GM19397 (cell line): ENCODE results near the gene MAPKAP1.

Source experiments
- ATAC-seq: cut with Tn5 transposase; IDR thresholded peaks from one replicate; pipeline ENCODE4 v1.9.1; 2021; ENCODE audit warnings: mild to moderate bottlenecking, moderate library complexity; ENCODE audit not compliant: unreplicated experiment

The MAPKAP1 gene

GRCh38 chr9:125463926-125464325, 243.1 kb downstream of the MAPKAP1 start:
- ATAC-seq, result no peak

DNA sequence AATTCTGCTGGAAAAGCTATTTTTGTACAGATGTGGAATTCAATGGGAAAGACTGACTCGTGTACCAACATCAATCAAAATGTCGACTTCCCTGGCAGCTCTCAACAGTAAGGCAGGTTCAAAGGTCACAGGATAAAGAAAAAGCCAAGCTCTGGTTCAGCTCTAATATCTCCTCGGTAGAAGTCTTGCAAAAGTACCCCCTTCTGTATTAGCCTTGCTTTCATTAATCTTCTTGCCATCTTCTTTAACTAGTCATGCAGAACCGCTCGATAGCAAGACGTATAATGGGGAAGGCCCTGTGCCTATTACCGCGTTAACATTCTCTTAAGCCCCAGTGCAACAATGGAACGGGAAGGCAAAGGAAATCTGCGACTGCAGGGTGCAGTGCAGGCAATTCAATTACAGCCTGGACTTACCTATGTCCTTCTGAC, 244.1 kb downstream of the MAPKAP1 start:
- no peak for ATAC-seq

DNA sequence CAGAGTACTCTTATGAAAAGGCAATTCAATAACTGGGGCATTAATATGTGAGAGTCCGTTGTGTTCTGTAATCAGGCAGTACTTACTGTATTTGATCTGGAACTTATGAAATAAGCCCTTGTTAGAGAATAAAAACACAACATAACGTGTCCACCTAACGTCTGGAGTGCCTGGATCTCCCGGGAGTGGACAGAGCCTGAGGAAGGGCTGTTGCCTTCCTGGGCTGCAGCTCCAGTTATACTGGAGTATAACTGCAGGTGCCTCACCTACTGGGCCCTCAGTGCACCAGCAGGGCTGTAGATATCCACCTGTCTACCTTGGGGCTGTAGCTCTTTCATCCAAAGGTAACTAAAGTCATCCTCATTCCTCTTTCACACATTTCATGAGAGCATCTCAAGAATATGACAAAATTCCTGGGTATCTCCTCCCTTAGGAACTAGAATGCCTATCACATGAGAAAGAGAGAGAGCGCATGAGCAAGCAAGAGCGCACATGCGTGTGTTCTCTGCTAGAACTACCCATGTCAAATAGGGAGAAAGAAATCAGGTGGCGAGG, 245.3 kb downstream of the MAPKAP1 start:
- no peak for ATAC-seq

DNA sequence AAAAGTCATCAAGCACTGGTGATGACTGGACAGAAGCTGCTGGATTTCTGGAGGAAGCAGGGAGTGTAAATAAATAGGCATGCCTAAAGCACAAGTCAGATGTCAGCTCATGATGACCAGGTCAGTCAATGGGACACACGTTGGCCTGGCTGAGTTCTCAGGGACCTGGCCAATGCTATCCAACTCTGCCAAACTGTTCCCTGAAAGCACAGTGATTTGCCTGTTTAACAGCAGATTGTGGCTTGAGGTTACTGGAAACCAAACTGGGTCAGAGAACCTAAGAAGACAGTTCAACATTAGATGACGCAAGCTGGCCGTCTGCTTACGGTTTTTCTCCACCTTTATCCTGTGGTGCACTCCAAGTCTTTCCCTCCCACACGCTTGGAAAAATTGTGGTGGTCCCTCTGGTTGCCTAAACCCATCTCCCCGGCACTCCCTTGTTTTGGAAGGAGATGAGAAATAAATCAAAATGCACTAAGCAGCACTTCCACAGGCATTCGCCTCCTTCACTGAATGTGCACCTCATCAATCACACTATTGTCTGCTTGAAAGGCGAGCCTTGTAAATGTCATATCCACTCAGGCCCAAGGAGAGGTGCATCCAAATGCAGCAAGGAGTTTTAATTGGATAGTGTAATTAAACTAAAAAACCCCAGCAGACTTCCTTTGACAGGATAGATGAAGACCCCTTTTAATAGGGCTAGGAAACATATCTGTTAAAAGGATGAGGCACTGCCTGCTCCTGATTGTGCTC, 245.9 kb downstream of the MAPKAP1 start:
- ATAC-seq, result no peak

DNA sequence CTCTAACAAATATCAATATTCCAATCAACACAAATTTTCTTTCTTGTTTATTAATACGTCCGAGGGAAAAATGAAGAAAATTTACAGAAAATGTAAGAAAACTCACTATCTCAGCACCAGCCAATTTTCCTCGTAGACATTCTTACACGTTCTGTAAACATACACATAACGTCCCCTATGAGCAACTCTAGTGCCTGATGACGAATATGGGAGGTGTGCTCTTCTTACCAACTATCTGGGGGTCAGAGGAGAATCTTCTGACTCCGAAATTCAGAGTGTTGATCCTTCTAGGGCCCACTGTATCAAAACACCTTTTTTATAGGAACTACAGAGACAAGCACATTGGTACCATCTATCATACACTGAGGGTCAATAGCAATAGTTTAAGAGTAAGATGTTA, 246.7 kb downstream of the MAPKAP1 start:
- ATAC-seq, result no peak

DNA sequence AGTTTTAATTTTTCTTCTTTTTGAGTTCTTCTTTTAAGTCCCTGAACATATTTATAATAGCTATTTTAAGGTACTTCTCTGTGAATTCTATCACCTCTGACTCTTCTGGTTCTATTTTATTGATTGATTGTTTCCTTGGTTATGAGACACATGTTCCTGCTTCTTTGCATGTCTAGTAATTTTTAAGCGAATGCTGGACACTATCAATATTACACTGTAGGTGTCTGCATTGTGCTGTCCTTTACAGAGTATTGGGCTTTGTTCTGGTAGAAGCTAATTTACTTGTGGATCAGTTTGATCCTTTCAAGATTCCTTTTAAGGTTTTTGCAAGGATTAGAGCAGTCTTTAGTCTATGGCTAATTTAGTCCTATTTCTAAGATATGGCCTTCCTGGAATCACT, 249.7 kb downstream of the MAPKAP1 start:
- no peak for ATAC-seq

DNA sequence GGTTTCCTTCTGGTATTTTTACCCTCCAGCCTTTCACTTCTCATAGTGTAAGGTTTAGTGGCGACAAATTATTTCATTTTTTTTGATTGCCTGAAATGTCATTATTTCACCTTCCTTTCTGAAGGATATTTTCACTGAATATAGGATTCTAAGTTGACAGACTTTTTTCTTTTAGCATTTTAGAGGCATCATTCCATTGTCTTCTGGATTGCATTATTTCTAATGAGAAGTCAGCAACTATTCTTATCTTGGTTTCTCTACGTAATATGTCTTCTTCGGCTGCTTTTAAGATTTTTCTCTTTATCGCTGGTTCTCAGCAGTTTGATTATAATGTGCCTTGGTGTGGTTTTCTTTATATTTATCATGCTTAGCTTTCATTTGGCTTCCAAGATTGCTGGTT, 251.1 kb downstream of the MAPKAP1 start:
- no peak for ATAC-seq

GRCh38 chr9:125455132-125455531, 251.9 kb downstream of the MAPKAP1 start:
- no peak for ATAC-seq

DNA sequence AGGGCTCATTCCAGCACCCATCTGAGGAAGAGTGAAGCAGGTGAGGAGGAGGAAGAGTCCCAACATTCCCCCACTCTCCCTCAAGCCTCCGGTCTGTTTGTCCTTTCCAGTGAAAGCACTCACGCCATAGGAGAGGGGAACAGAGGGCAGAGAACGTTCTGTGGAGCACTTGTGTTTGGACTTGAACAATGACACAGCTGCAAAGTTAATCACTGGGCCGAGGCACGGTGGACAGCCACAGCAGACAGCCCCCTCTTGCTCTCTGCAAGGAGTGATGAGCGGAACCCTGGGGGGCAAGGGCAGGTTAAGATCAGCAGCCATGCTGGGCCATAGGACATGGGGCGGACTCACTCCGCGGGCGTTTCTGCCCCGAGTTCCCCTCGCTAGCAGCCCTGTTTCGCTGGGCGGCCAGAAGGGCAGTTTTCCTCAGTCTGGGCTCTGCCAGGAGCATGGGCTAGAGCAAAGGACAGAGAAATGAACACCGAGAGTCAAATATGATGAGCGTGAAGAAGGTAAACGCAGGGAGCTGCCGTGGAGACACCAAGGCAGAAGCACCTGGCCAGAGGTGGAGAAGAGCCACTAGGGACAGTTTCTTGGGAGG, 259.7 kb downstream of the MAPKAP1 start:
- ATAC-seq, result no peak

GRCh38 chr9:125446561-125447094, 260.4 kb downstream of the MAPKAP1 start:
- ATAC-seq, result peak; percentile 94

DNA sequence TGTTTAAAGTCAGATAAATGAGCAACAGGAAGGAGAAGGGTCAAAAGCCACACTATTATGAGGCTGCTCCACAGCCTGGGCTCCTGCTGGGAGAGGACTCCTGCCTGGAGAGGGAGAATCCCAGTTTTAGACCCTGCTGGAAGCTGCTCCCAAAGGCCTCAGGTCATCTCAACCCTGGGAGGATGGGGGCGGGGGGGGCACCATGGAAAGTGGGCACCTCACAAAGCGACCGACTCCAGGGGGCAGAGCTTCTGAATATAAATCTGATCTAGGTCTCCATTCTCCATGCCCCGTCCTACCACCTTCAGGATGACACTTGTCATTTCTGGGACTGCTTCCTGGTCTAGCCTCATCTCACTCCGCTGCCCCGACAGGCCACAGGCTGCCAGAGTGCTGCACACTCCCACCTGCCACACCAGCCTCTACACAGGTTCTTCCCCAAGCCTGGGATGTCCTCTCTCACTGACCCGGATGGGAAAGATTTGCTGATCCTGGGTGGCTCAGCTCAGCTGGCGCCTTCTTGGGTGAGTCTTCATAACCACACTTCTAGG, 262.0 kb downstream of the MAPKAP1 start:
- no peak for ATAC-seq

GRCh38 chr9:125444166-125444565, 262.8 kb downstream of the MAPKAP1 start:
- ATAC-seq, result no peak

DNA sequence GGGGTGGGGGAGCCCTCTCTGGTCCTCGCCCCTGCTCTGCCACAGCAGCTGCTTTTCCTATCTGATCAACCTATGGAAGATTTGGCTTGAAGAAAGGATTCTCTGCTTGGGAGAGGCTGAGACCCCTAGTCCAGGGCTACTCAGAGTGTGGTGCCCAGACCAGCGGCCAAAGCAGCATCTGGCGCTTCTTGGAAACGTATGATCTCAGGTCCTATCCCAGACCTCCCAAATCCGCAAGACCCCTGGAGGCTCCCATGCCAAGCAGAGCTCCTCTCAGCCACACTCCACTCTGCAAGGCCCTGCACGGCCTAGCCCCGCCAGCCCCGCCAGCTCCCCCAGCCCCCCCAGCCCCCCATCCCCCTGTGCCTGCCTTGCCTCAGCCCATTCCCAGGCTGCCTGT, 263.6 kb downstream of the MAPKAP1 start:
- ATAC-seq, result no peak

DNA sequence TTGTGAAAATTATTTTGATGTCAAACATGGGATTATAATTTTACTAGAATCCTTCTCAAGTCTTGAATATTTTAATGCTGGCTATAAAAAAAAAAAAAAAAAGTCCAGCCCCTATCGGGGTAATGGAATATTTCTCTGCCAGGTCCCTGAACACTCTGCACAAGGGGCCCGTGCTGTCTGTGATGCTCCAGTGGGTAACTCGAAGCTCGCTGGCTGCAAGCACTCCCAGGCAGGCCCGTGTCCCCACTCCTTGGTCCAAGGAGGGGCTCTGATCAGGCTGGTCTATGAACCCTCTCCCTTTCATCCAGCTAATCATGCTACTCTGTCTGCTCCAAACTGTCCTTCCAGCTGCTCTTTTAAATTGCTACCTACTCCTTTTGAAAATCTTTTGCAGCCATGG, 264.6 kb downstream of the MAPKAP1 start:
- no peak for ATAC-seq

- no peak for ATAC-seq
These were observed 266.6 kb downstream of the MAPKAP1 start for GRCh38 chr9:125440411-125440810.

GRCh38 chr9:125439434-125440272, 267.4 kb downstream of the MAPKAP1 start:
- no peak for ATAC-seq

DNA sequence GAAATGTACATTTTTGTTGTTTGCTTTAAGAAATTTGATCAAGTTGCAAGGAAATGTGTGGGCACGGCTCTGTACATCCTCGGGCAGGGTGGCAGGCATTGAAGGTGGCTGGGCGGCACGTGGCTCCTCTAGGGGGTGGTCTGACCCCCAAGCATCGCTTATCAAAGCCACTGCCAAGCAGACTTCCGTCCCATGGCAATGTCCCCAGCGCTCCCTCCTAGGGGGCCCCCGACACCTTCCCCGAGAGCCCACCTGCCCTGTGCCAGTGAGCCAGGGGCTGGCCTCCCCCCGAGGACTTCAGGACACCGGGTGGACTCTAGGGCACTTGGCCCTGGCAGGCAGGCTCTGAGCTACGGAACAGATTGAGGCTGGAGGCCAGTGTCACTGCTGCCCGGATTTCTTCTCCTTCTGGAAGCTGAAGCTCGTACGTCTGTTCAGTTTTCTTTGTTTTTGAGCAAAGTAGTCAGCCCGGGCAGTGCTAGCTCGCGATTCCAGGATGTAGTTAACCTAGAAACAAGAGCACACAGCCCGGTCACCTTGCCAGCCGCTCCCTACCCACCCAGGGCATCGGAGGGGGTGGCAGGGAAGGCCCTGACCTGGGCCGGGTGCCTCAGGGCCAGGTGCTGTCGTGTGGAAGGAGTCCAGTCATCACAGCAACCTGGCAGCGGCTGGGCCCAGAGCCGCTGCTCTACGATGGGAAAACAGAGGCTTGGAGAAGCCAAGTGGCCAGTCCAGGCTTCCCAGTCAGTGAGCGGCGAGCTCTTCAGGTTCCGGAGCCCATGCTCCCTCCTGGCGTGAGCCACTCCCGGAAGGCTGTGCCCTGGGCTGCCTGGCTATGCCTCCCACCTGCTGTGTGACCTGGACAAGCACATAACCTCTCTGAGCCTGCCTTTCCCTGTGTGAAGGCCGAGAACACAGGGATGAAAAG, 268.2 kb downstream of the MAPKAP1 start:
- ATAC-seq, result no peak

DNA sequence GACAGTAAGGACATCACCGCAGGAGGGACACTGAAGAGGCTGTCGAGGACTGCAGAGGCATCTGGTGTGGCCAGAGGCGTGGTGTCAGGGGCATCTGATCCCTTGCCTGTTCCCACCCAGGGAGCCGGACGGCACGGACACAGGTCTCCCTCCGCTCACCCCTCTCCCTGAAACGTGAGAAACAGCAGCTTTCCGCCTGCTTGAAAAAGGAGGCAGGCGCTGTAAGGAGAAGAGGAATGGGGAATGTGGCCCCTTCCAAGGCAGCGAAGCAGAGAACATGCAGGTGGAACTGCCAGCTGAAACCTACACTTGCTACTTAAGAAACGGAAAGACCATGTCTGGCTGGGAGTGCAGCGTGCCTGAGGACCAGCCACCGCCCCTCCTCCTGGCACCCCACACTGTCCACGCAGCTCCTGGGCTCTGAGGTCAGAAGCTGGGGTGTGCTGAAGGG, 269.2 kb downstream of the MAPKAP1 start:
- ATAC-seq, result no peak

DNA sequence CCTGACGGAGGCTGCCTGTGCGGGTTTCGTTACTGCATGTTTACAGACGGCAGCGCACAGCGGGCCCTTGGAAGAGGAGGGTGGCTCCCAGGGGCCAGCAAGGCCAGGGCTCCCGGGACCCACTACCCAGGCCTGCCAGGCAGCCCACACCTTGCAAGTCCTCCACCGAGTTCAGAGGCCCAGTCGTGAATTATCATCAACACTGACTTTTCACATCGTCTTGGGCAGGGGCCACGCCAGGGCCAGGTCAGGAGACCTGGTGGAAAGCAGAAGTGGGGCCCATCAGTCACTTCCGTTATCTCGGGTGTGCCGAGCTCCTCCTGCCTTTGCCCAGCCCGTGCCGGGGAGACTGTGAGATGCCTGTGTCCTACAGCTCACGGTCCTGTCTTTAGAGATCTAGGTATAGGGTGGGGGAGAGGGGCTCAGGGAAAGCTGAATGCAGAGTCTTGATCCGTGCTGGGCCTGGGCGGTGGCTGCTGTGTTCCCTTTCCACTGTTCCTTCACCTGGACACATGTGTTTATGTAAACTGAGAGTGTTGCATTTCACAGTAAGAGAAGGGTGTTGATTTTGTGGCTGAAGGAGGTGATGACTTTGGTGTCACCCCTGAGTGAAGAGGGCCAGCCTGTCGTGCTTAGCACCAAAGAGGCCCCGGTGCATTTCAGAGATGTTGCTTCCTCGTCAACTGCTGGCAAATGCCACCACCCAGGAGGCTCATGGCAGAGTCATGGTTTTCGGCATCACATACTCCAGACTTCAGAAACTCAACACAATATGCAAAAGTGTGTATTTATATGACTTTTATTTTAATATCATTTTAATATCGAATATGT, 270.2 kb downstream of the MAPKAP1 start:
- no peak for ATAC-seq
